Activated naive CD4-positive, alpha-beta T cell treated with anti-CD3 and anti-CD28 coated beads for 36 hours (primary cell): Measurements from ENCODE around the gene SPIN1. TPM values are rescaled to one million over a fixed set of nuclear protein-coding genes. Genes with fewer than 3 reads are reported as not detected.
A peak's percentile ranks its signal among the peaks of the same experiment; 100 is the strongest.
"Not testable (repeated sequence)": the region's sequence is repeated elsewhere in the genome, so short reads cannot be mapped to it uniquely, and the experiment has no call there.

Experiments
- CTCF ChIA-PET: fragments of 350-600 bp; sonication (Branson Sonifier 250); formaldehyde crosslinking; loops from one replicate; lab custom pipeline; 2021; ENCODE audit warnings: antibody characterized with exemption; lab: Charles Lee
- DNase-seq: peaks from one replicate; pipeline ENCODE4 v3.0.0-alpha.2; 2020
- H3K27ac Mint-ChIP-seq: one replicate; pipeline ENCODE4 v1.8.0; 2021; ENCODE audit warnings: mild to moderate bottlenecking, mixed read lengths
- H3K27me3 Mint-ChIP-seq: one replicate; pipeline ENCODE4 v1.8.0; 2021; ENCODE audit warnings: low read depth, mixed read lengths
- H3K36me3 Mint-ChIP-seq: one replicate; pipeline ENCODE4 v1.8.0; 2021; ENCODE audit warnings: low read depth, mixed read lengths
- H3K4me1 Mint-ChIP-seq: one replicate; pipeline ENCODE4 v1.8.0; 2021; ENCODE audit warnings: low read depth, mixed read lengths
- H3K4me3 Mint-ChIP-seq: one replicate; pipeline ENCODE4 v1.8.0; 2021; ENCODE audit warnings: mild to moderate bottlenecking, moderate library complexity, mixed read lengths
- H3K9me3 Mint-ChIP-seq: one replicate; pipeline ENCODE4 v1.8.0; 2021; ENCODE audit warnings: mixed read lengths
- intact Hi-C: fragments of 100-400 bp; cut with micrococcal nuclease; formaldehyde crosslinking; loops from one replicate; pipeline ENCODE4 v1.15.1; 2023
- total RNA-seq, 2 experiments: library from RNA; stranded (reverse); gene quantifications; one replicate each; pipeline ENCODE4 v1.2.3, GENCODE V29; 2021

SPIN1 gene
- 10 to 100 TPM; 20.2 to 21.4 TPM for total RNA-seq

- Mint-ChIP-seq H3K4me1 (peaks cover 31% of the 10 kb centered on the region), H3K27ac (peak within 1 kb of the TSS; percentile 91), H3K27me3 (no peaks in the 10 kb centered on the region), H3K4me3 (peak within 1 kb of the TSS; percentile 85), H3K36me3 (peaks cover 2% of the 10 kb centered on the region), H3K9me3 (no peaks in the 10 kb centered on the region)
- intact Hi-C loops, result loop anchor here (1.0 to 10.0 kb wide), 11 partner anchors 76 to 1441 kb away; partner anchors contain the start of genes CDK20, CKS2, GAS1 and NXNL2
- DNase-seq, result peak; percentile 78
- CTCF ChIA-PET, result no interaction called here
Observed at GRCh38 chr9:88388203-88388885, at the start of gene SPIN1. Gene SPIN1 (plus strand): TSS chr9:88388444. CDS start chr9:88426540, 38,096 bp downstream.

GRCh38 chr9:88339317-88339716 is 48.9 kb upstream of the SPIN1 start:
- H3K4me3 Mint-ChIP-seq, result no peak overlapping the region
- H3K9me3 Mint-ChIP-seq, result no peaks in the 10 kb centered on the region
- CTCF ChIA-PET, result no interaction called here
- H3K4me1 Mint-ChIP-seq, result no peaks in the 10 kb centered on the region
- no peak for DNase-seq
- no peak overlapping the region for H3K27ac Mint-ChIP-seq
- no peaks in the 10 kb centered on the region for H3K27me3 Mint-ChIP-seq
- H3K36me3 Mint-ChIP-seq, result no peaks in the 10 kb centered on the region
- intact Hi-C loops, result no loop called here

GRCh38 chr9:88342246-88342645 is 46.0 kb upstream of the SPIN1 start:
- intact Hi-C loops, result no loop called here
- CTCF ChIA-PET, result no interaction called here
- no peak overlapping the region for H3K4me3 Mint-ChIP-seq

GRCh38 chr9:88344013-88344412 is 44.2 kb upstream of the SPIN1 start:
- H3K36me3 Mint-ChIP-seq, result no peaks in the 10 kb centered on the region
- H3K4me3 Mint-ChIP-seq, result no peak overlapping the region
- H3K27me3 Mint-ChIP-seq, result no peaks in the 10 kb centered on the region
- H3K9me3 Mint-ChIP-seq, result no peaks in the 10 kb centered on the region
- no peak for DNase-seq
- H3K27ac Mint-ChIP-seq, result no peak overlapping the region
- no peaks in the 10 kb centered on the region for H3K4me1 Mint-ChIP-seq
- intact Hi-C loops, result no loop called here
- CTCF ChIA-PET, result no interaction called here

More at GRCh38 chr9:88342246-88342645, 46.0 kb upstream of the SPIN1 start:
- Mint-ChIP-seq H3K27ac (no peak overlapping the region), H3K9me3 (no peaks in the 10 kb centered on the region), H3K4me1 (no peaks in the 10 kb centered on the region), H3K36me3 (no peaks in the 10 kb centered on the region), H3K27me3 (no peaks in the 10 kb centered on the region)
- no peak for DNase-seq

GRCh38 chr9:88350354-88350753 is 37.9 kb upstream of the SPIN1 start:
- CTCF ChIA-PET, H3K9me3 Mint-ChIP-seq, H3K4me3 Mint-ChIP-seq, DNase-seq, H3K27ac Mint-ChIP-seq, H3K36me3 Mint-ChIP-seq, H3K4me1 Mint-ChIP-seq, H3K27me3 Mint-ChIP-seq, intact Hi-C loops: not testable (repeated sequence)

GRCh38 chr9:88355166-88355565 is 33.1 kb upstream of the SPIN1 start:
- H3K9me3 Mint-ChIP-seq, result peaks cover 6% of the 10 kb centered on the region
- H3K4me3 Mint-ChIP-seq, result no peak overlapping the region
- H3K27ac Mint-ChIP-seq, result no peak overlapping the region
- CTCF ChIA-PET, result no interaction called here
- H3K4me1 Mint-ChIP-seq, result no peaks in the 10 kb centered on the region
- no peaks in the 10 kb centered on the region for H3K36me3 Mint-ChIP-seq
- peak; percentile 13 for DNase-seq
- no peaks in the 10 kb centered on the region for H3K27me3 Mint-ChIP-seq
- intact Hi-C loops, result no loop called here

- intact Hi-C loops, H3K27ac Mint-ChIP-seq, CTCF ChIA-PET, H3K27me3 Mint-ChIP-seq, H3K36me3 Mint-ChIP-seq, H3K4me3 Mint-ChIP-seq, H3K9me3 Mint-ChIP-seq, DNase-seq, H3K4me1 Mint-ChIP-seq: not testable (repeated sequence)
Observed at GRCh38 chr9:88357250-88357649, 31.0 kb upstream of the SPIN1 start.

GRCh38 chr9:88358723-88359122 is 29.5 kb upstream of the SPIN1 start:
- Mint-ChIP-seq H3K27me3 (no peaks in the 10 kb centered on the region), H3K27ac (no peak overlapping the region), H3K9me3 (peaks cover 5% of the 10 kb centered on the region), H3K4me3 (no peak overlapping the region), H3K4me1 (no peaks in the 10 kb centered on the region), H3K36me3 (no peaks in the 10 kb centered on the region)
- DNase-seq, result no peak
- intact Hi-C loops, result no loop called here
- CTCF ChIA-PET, result no interaction called here

GRCh38 chr9:88359974-88360373 is 28.3 kb upstream of the SPIN1 start:
- H3K36me3 Mint-ChIP-seq, result no peaks in the 10 kb centered on the region
- no peaks in the 10 kb centered on the region for H3K4me1 Mint-ChIP-seq
- CTCF ChIA-PET, result no interaction called here
- intact Hi-C loops, result no loop called here
- H3K4me3 Mint-ChIP-seq, result no peak overlapping the region
- H3K27me3 Mint-ChIP-seq, result no peaks in the 10 kb centered on the region
- no peaks in the 10 kb centered on the region for H3K9me3 Mint-ChIP-seq
- no peak for DNase-seq
- no peak overlapping the region for H3K27ac Mint-ChIP-seq

- no peak overlapping the region for H3K27ac Mint-ChIP-seq
- H3K4me1 Mint-ChIP-seq, result no peaks in the 10 kb centered on the region
- intact Hi-C loops, result no loop called here
- peaks cover 4% of the 10 kb centered on the region for H3K36me3 Mint-ChIP-seq
- H3K9me3 Mint-ChIP-seq, result peaks cover 10% of the 10 kb centered on the region
- no peak overlapping the region for H3K4me3 Mint-ChIP-seq
- H3K27me3 Mint-ChIP-seq, result no peaks in the 10 kb centered on the region
- DNase-seq, result no peak
- CTCF ChIA-PET, result interaction anchor here (0.7 kb wide), 1 partner anchor 955 kb away, joined by 3 read pairs; no protein-coding TSS in a partner anchor
Observed at GRCh38 chr9:88362681-88363080, 25.6 kb upstream of the SPIN1 start.

- CTCF ChIA-PET, result no interaction called here
- no peak for DNase-seq
- Mint-ChIP-seq H3K4me3 (no peak overlapping the region), H3K36me3 (peaks cover 8% of the 10 kb centered on the region), H3K27ac (no peak overlapping the region), H3K4me1 (no peaks in the 10 kb centered on the region), H3K9me3 (peaks cover 16% of the 10 kb centered on the region), H3K27me3 (no peaks in the 10 kb centered on the region)
- intact Hi-C loops, result no loop called here
Observed at GRCh38 chr9:88363661-88364060, 24.6 kb upstream of the SPIN1 start.

GRCh38 chr9:88364706-88365105 is 23.5 kb upstream of the SPIN1 start:
- Mint-ChIP-seq H3K27ac (no peak overlapping the region), H3K9me3 (peaks cover 16% of the 10 kb centered on the region), H3K27me3 (no peaks in the 10 kb centered on the region), H3K36me3 (peaks cover 8% of the 10 kb centered on the region), H3K4me1 (no peaks in the 10 kb centered on the region), H3K4me3 (no peak overlapping the region)
- no peak for DNase-seq
- CTCF ChIA-PET, result no interaction called here
- intact Hi-C loops, result no loop called here

- peaks cover 18% of the 10 kb centered on the region for H3K9me3 Mint-ChIP-seq
- peaks cover 8% of the 10 kb centered on the region for H3K36me3 Mint-ChIP-seq
- no peak overlapping the region for H3K27ac Mint-ChIP-seq
- no peak for DNase-seq
- intact Hi-C loops, result no loop called here
- CTCF ChIA-PET, result no interaction called here
- no peaks in the 10 kb centered on the region for H3K27me3 Mint-ChIP-seq
- H3K4me3 Mint-ChIP-seq, result no peak overlapping the region
- no peaks in the 10 kb centered on the region for H3K4me1 Mint-ChIP-seq
Observed at GRCh38 chr9:88370346-88370745, 17.9 kb upstream of the SPIN1 start.
